B cell (primary cell): ENCODE data around the gene ZNF718. TPM values are rescaled to one million over a fixed set of nuclear protein-coding genes. Genes with fewer than 3 reads are reported as not detected.
"Not testable (repeated sequence)": the region's sequence is repeated elsewhere in the genome, so short reads cannot be mapped to it uniquely, and the experiment has no call there.

ENCODE experiments used
- ATAC-seq: fragments of 200-7000 bp; cut with Tn5 transposase; one replicate; pipeline ENCODE4 v1.10.0; 2021; ENCODE audit warnings: low read depth, mild to moderate bottlenecking, moderate number of reproducible peaks, moderate library complexity
- CTCF ChIA-PET: fragments of 350-600 bp; sonication (Branson Sonifier 250); formaldehyde crosslinking; loops from one replicate; lab custom pipeline; 2021; ENCODE audit warnings: antibody characterized with exemption, inconsistent platforms; lab: Charles Lee
- POLR2A ChIA-PET: fragments of 350-600 bp; sonication (Branson Sonifier 250); formaldehyde crosslinking; loops from one replicate; lab custom pipeline; 2021; ENCODE audit warnings: antibody characterized with exemption; lab: Charles Lee
- DNase-seq: peaks from one replicate; pipeline ENCODE4 v3.0.0; 2013
- H2AFZ ChIP-seq: 2 replicates; pipeline ENCODE4 v1.6.1; 2012; ENCODE audit warnings: mild to moderate bottlenecking, low read depth, low read length; ENCODE audit not compliant: insufficient read depth, poor library complexity, severe bottlenecking
- H3K27ac ChIP-seq, 2 donors: 1 replicate in 1 of 2; 2 replicates in 1 of 2; pipeline ENCODE4 v1.5.1; 2012 to 2013; ENCODE audit warnings: low read length in 2 of 2, mild to moderate bottlenecking in 2 of 2, moderate library complexity in 1 of 2
- H3K27me3 ChIP-seq, 4 experiments: fragments of 200-600 bp in 1 of 4; sonication (generic) in 1 of 4; replicated peaks in 1 of 4; 1 replicate in 2 of 4; 2 replicates in 2 of 4; pipeline versions ENCODE4 v1.6.1 to v1.7.0; 2013 to 2016; ENCODE audit warnings: low read length in 3 of 4, mild to moderate bottlenecking in 2 of 4, mixed read lengths in 1 of 4, moderate library complexity in 1 of 4; ENCODE audit not compliant: insufficient read depth in 4 of 4, control insufficient read depth in 3 of 4; ENCODE audit errors: control extremely low read depth in 1 of 4
- H3K36me3 ChIP-seq, 2 experiments: replicated peaks in 1 of 2; 1 replicate in 1 of 2; 2 replicates in 1 of 2; pipeline versions ENCODE4 v1.6.1 to v1.7.1; 2013; ENCODE audit warnings: low read length in 1 of 2; ENCODE audit not compliant: insufficient read depth in 2 of 2, control insufficient read depth in 1 of 2; ENCODE audit errors: control extremely low read depth in 1 of 2, extremely low read depth in 1 of 2
- H3K4me1 ChIP-seq, 2 donors: fragments of 200-600 bp in 1 of 2; sonication (generic) in 1 of 2; 1 replicate in 1 of 2; 2 replicates in 1 of 2; pipeline versions ENCODE4 v1.5.1 to v1.6.1; 2013 to 2017; ENCODE audit warnings: low read length in 2 of 2; ENCODE audit not compliant: control insufficient read depth in 2 of 2, insufficient read depth in 2 of 2
- H3K4me2 ChIP-seq: replicated peaks from 2 replicates; pipeline ENCODE3; 2012; ENCODE audit warnings: mild to moderate bottlenecking, low read depth, low read length; ENCODE audit not compliant: poor library complexity, severe bottlenecking
- H3K4me3 ChIP-seq, 5 experiments: fragments of 200-600 bp in 1 of 5; sonication (generic) in 1 of 5; 1 replicate in 3 of 5; 2 replicates in 2 of 5; pipeline versions ENCODE4 v1.5.1 to v1.7.0; 2011 to 2016; ENCODE audit warnings: low read length in 4 of 5, mild to moderate bottlenecking in 4 of 5, low read depth in 2 of 5, control low read depth in 1 of 5, moderate library complexity in 1 of 5; ENCODE audit not compliant: insufficient read depth in 1 of 5; ENCODE audit errors: control extremely low read depth in 1 of 5, extremely low read depth in 1 of 5
- H3K79me2 ChIP-seq: fragments of 200-600 bp; sonication (generic); one replicate; pipeline ENCODE4 v1.6.0; 2016; ENCODE audit warnings: low read length; ENCODE audit not compliant: control insufficient read depth, insufficient read depth
- H3K9ac ChIP-seq: fragments of 200-600 bp; sonication (generic); 2 replicates; pipeline ENCODE4 v1.6.1; 2017; ENCODE audit warnings: mild to moderate bottlenecking, low read length, moderate library complexity
- H3K9me3 ChIP-seq, 3 donors: one replicate each; pipeline versions ENCODE4 v1.6.1 to v1.7.1; 2013; ENCODE audit warnings: low read length in 2 of 3; ENCODE audit not compliant: control insufficient read depth in 2 of 3, insufficient read depth in 1 of 3; ENCODE audit errors: control extremely low read depth in 1 of 3
- H4K20me1 ChIP-seq: 2 replicates; pipeline ENCODE4 v1.6.0; 2012; ENCODE audit warnings: mild to moderate bottlenecking, low read length; ENCODE audit not compliant: insufficient read depth, control insufficient read depth, poor library complexity, severe bottlenecking
- H3K27ac Mint-ChIP-seq: one replicate; pipeline ENCODE4 v1.8.0; 2021; ENCODE audit warnings: mixed read lengths
- H3K27me3 Mint-ChIP-seq: one replicate; pipeline ENCODE4 v1.8.0; 2021; ENCODE audit warnings: mixed read lengths
- H3K4me1 Mint-ChIP-seq: one replicate; pipeline ENCODE4 v1.8.0; 2021; ENCODE audit warnings: mixed read lengths
- H3K4me3 Mint-ChIP-seq: one replicate; pipeline ENCODE4 v1.8.0; 2021; ENCODE audit warnings: mixed read lengths
- H3K9me3 Mint-ChIP-seq: one replicate; pipeline ENCODE4 v1.8.0; 2022; ENCODE audit warnings: mixed read lengths; ENCODE audit not compliant: insufficient read depth
- CTCF ChIP-seq: fragments of 200-600 bp; IDR thresholded peaks from one replicate; pipeline ENCODE4 v1.8.0; 2022; ENCODE audit warnings: antibody characterized with exemption, mild to moderate bottlenecking
- EZH2 ChIP-seq: IDR thresholded peaks from 2 replicates; pipeline ENCODE4 v1.6.1; 2012; ENCODE audit warnings: borderline replicate concordance, low read depth, mild to moderate bottlenecking, moderate library complexity, low read length; ENCODE audit not compliant: insufficient read depth, poor library complexity, severe bottlenecking
- WGBS: methylation state at CpG from one replicate; pipeline ENCODE4 v1.1.5; 2013; ENCODE audit warnings: missing lambda C conversion rate; ENCODE audit not compliant: insufficient coverage; 5-methylcytosine and 5-hydroxymethylcytosine counted together
- intact Hi-C: fragments of 100-400 bp; cut with micrococcal nuclease; formaldehyde crosslinking; loops from one replicate; pipeline ENCODE4 v1.10.0; 2022
- polyA plus RNA-seq: library from polyadenylated mRNA; depleted of rRNA; stranded (reverse); fragments of >200 nt; gene quantifications from 2 replicates; pipeline ENCODE4 v1.2.3, GENCODE V29; 2012
- total RNA-seq, 2 donors: library from RNA; stranded (reverse); fragments of 120-200 nt in 1 of 2; gene quantifications; 1 replicate in 1 of 2; 2 replicates in 1 of 2; pipeline versions ENCODE4 v1.2.3 to v1.2.4, GENCODE V29; 2013 to 2022

ZNF718 gene
- total and polyA plus RNA-seq, 2 donors (not counting 1 experiment from before 2014, with no cell fraction given), result 5.3 to 18.0 TPM

- WGBS, result 100% methylated on average over 7 of the region's 10 CpGs
- H3K27ac ChIP-seq, H3K27ac Mint-ChIP-seq, H3K4me2 ChIP-seq, intact Hi-C loops, H3K4me3 Mint-ChIP-seq, H4K20me1 ChIP-seq, H3K27me3 ChIP-seq, ATAC-seq, H3K79me2 ChIP-seq, CTCF ChIA-PET, H3K9ac ChIP-seq, H3K4me1 Mint-ChIP-seq, DNase-seq, H3K27me3 Mint-ChIP-seq, H3K4me1 ChIP-seq, H3K4me3 ChIP-seq, H2AFZ ChIP-seq, POLR2A ChIA-PET, H3K36me3 ChIP-seq: not testable (repeated sequence)
- H3K9me3 Mint-ChIP-seq, result peaks cover 26% of the 10 kb centered on the region
- peaks cover 11 to 50% (median 36%) of the 10 kb centered on the region in 3 donors for H3K9me3 ChIP-seq
Measured at GRCh38 chr4:171318-171717, 47.0 kb downstream of the ZNF718 start.

- no peak for ATAC-seq
- no peaks in the 10 kb centered on the region for H3K79me2 ChIP-seq
- H3K27ac ChIP-seq, result no peak overlapping the region
- POLR2A ChIA-PET, result no interaction called here
- Mint-ChIP-seq H3K4me3 (no peak overlapping the region), H3K27ac (no peak overlapping the region), H3K4me1 (no peaks in the 10 kb centered on the region), H3K27me3 (no peaks in the 10 kb centered on the region), H3K9me3 (peaks cover 30% of the 10 kb centered on the region)
- H4K20me1 ChIP-seq, result no peaks in the 10 kb centered on the region
- H3K9ac ChIP-seq, result no peak overlapping the region
- no peak overlapping the region for H2AFZ ChIP-seq
- WGBS, result 100% methylated on average over 3 of the region's 7 CpGs
- TF ChIP-seq CTCF (no peak), EZH2 (no peak)
- no peak overlapping the region for H3K4me3 ChIP-seq
- peaks cover 21 to 68% (median 39%) of the 10 kb centered on the region in 3 donors for H3K9me3 ChIP-seq
- no peak for DNase-seq
- CTCF ChIA-PET, result no interaction called here
- H3K4me1 ChIP-seq, result no peaks in the 10 kb centered on the region
- intact Hi-C loops, result no loop called here
- H3K4me2 ChIP-seq, result no peak overlapping the region
- no peaks in the 10 kb centered on the region for H3K36me3 ChIP-seq
- no peaks in the 10 kb centered on the region for H3K27me3 ChIP-seq
Measured at GRCh38 chr4:173666-174314, 49.5 kb downstream of the ZNF718 start.
